ENCODE results near the gene DPP7. TPM values are rescaled to one million over a fixed set of nuclear protein-coding genes. Genes with fewer than 3 reads are reported as not detected.

The DPP7 gene
- total and polyA plus RNA-seq, 9 of the 15 experiments (the other 6 are each of a cell fraction or from before 2014, with no cell fraction given), result 0.99 to 365 (median 132) TPM

DNA sequence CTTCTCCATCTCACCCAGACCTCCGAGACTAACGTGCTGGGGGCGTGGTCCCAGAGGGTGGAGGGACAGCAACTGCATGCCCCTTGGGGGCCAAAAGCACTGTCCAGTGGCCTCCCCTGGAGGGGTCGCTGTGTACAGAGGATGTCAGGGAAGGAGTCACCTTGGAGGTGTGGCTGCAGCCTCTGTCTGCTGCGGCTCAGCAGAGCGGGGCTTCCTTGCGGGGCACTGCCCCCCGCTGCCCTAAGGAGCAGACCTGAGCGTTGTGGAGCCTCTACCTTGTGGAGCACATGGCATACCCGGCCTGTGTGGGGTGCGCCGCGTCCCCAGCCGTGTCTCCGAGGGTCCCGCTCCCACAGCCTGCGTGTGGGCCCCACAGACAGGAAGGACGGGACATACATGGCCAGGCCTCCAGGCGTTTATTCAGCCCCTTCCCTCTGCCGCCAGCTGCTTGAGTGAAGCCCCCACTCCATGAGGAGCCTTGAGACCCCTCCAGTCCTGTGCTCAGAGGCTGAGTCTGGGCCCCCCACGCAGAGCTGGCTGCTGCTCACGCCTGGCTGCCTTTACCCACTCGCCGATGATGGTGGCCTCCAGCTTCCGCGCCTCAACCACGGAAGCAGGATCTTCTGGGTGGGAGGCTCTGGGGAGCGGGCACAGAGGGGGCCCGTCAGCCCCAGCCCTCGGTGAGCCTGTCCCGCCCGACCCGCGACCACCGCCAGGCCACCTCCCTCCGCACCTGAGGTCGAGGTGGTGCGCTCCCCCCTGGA, 4.2 kb downstream of the DPP7 start:
- ChIA-PET CTCF (ENCODE audit: low intra/inter-chr PET ratio) (no interaction called here), POLR2A (interaction anchor here (0.6 kb wide), 1 partner anchor 19 kb away, joined by 4 read pairs; no protein-coding TSS in a partner anchor)
- Histone ChIP-seq H3K9me1 (ENCODE audit: control insufficient read depth, insufficient read depth, low read length) (no peaks in the 10 kb centered on the region), H3K4me2 (ENCODE audit: insufficient read depth, low read length) (no peak overlapping the region), H3K27ac (ENCODE audit: extremely low read depth, low read depth, low read length) (no peak overlapping the region), H3K79me2 (ENCODE audit: control insufficient read depth, insufficient read depth, low read length) (peaks cover 26% of the 10 kb centered on the region), H3K4me3 (no peak overlapping the region), H3K9ac (ENCODE audit: insufficient read depth in 1 of 2, low read depth in 2 of 2, low read length in 2 of 2) (peak overlapping the region in 1 of 2 experiments; percentile 28; a peak in 1 of 4 replicates), H2AFZ (ENCODE audit: low read depth, low read length) (no peak overlapping the region), H3K9me3 (replicated peaks; ENCODE audit: control insufficient read depth, insufficient read depth, low read depth, low read length) (no peaks in the 10 kb centered on the region), H3K4me1 (replicated peaks in 1 of 2; ENCODE audit: control insufficient read depth in 2 of 2, insufficient read depth in 2 of 2, low read length in 2 of 2) (peaks cover 5 to 79% of the 10 kb centered on the region in 2 experiments; a peak in 4 of 5 replicates), H3K27me3 (ENCODE audit: control insufficient read depth in 2 of 2, insufficient read depth in 2 of 2, low read length in 2 of 2) (no peaks in the 10 kb centered on the region), H3K36me3 (ENCODE audit: control insufficient read depth, insufficient read depth, low read length) (peaks cover 82% of the 10 kb centered on the region; the same call in 2 of the 3 replicates), H4K20me1 (replicated peaks; ENCODE audit: control insufficient read depth, insufficient read depth, low read length) (no peaks in the 10 kb centered on the region)
- in situ Hi-C loops (cut with MboI) (no loop called here), intact Hi-C loops (cut with micrococcal nuclease) (no loop called here)
- no peak for TF ChIP-seq HNRNPLL (IDR thresholded peaks at IDR 0.05; ENCODE audit: low read depth, low read length, poor library complexity, severe bottlenecking)
- peak; percentile 67 for TF ChIP-seq POLR2G (IDR thresholded peaks at IDR 0.05; ENCODE audit: low read depth, low read length)
- TF ChIP-seq ETV6 (IDR thresholded peaks at IDR 0.05; ENCODE audit: borderline replicate concordance in 1 of 2, low read depth in 2 of 2, low read length in 1 of 2), result no peak
- no peak for TF ChIP-seq ETV6 (CRISPR knock-in tag; IDR thresholded peaks at IDR 0.05; ENCODE audit: borderline replicate concordance)
- peak; percentile 53 for TF ChIP-seq RBFOX2 (IDR thresholded peaks at IDR 0.05; ENCODE audit: low read depth, low read length)
- no peak for TF ChIP-seq ZBTB8A (IDR thresholded peaks at IDR 0.05; ENCODE audit: partially characterized antibody)
- TF ChIP-seq TARDBP (IDR thresholded peaks at IDR 0.05), result no peak
- TF ChIP-seq POLR2A (conservative IDR thresholded peaks at IDR 0.05), result peak; percentile 8; the same call in 1 of the 2 replicates
- TF ChIP-seq TAF15 (IDR thresholded peaks at IDR 0.05; ENCODE audit: low read depth, low read length), result no peak
- TF ChIP-seq, protein P1, sequence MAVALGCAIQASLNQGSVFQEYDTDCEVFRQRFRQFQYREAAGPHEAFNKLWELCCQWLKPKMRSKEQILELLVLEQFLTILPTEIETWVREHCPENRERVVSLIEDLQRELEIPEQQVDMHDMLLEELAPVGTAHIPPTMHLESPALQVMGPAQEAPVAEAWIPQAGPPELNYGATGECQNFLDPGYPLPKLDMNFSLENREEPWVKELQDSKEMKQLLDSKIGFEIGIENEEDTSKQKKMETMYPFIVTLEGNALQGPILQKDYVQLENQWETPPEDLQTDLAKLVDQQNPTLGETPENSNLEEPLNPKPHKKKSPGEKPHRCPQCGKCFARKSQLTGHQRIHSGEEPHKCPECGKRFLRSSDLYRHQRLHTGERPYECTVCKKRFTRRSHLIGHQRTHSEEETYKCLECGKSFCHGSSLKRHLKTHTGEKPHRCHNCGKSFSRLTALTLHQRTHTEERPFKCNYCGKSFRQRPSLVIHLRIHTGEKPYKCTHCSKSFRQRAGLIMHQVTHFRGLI (CRISPR knock-in tag; IDR thresholded peaks at IDR 0.05), result no peak
- 90% methylated on average over 24 of the region's 38 CpGs for WGBS (ENCODE audit: insufficient coverage, low coverage, missing lambda C conversion rate)
- no TSS peak for BruUV-seq (replicated peaks)
- FAIRE-seq (no peak), DNase-seq (ENCODE audit: extremely low read depth in 1 of 4, low spot score in 3 of 4) (peak in 1 of 4 experiments; percentile 19), ATAC-seq (no peak)

All from K562 (cell line).